Ectodermal cell (in vitro differentiated cells): ENCODE results near the gene EEIG2.
"Not testable (repeated sequence)": the region's sequence is repeated elsewhere in the genome, so short reads cannot be mapped to it uniquely, and the experiment has no call there.

Source experiments
- H3K27ac ChIP-seq: 2 replicates; pipeline ENCODE4 v1.7.0; 2013; ENCODE audit warnings: mild to moderate bottlenecking, low read depth, low read length; ENCODE audit not compliant: insufficient read depth, poor library complexity, severe bottlenecking
- H3K27me3 ChIP-seq: 2 replicates; pipeline ENCODE4 v1.7.0; 2013; ENCODE audit warnings: mild to moderate bottlenecking, low read length; ENCODE audit not compliant: insufficient read depth, control insufficient read depth, poor library complexity, severe bottlenecking
- H3K36me3 ChIP-seq: one replicate; pipeline ENCODE4 v1.7.0; 2013; ENCODE audit warnings: low read length; ENCODE audit not compliant: control insufficient read depth, insufficient read depth
- H3K4me1 ChIP-seq: one replicate; pipeline ENCODE4 v1.7.0; 2013; ENCODE audit warnings: low read length; ENCODE audit not compliant: control insufficient read depth, insufficient read depth
- H3K4me3 ChIP-seq: 2 replicates; pipeline ENCODE4 v1.7.0; 2013; ENCODE audit warnings: low read depth, low read length, control low read depth; ENCODE audit not compliant: insufficient read depth
- H3K9me3 ChIP-seq: 2 replicates; pipeline ENCODE4 v1.7.0; 2013; ENCODE audit warnings: mild to moderate bottlenecking, low read length, moderate library complexity; ENCODE audit not compliant: control insufficient read depth
- WGBS, 2 experiments: methylation state at CpG; one replicate each; pipeline ENCODE4 v1.1.7; 2013; ENCODE audit warnings: missing lambda C conversion rate in 2 of 2; 5-methylcytosine and 5-hydroxymethylcytosine counted together

Gene EEIG2

GRCh38 chr1:108540977-108541376, 18.9 kb upstream of the EEIG2 start:
- Histone ChIP-seq H3K36me3 (no peaks in the 10 kb centered on the region), H3K4me3 (no peak overlapping the region), H3K4me1 (no peaks in the 10 kb centered on the region), H3K27me3 (no peaks in the 10 kb centered on the region), H3K27ac (no peak overlapping the region), H3K9me3 (no peaks in the 10 kb centered on the region)
- WGBS, 2 experiments, result 87 to 93% methylated on average over 1 of the region's 1 CpG

- Histone ChIP-seq H3K27ac (no peak overlapping the region), H3K4me3 (no peak overlapping the region), H3K36me3 (no peaks in the 10 kb centered on the region), H3K9me3 (no peaks in the 10 kb centered on the region), H3K27me3 (no peaks in the 10 kb centered on the region), H3K4me1 (no peaks in the 10 kb centered on the region)
- 92 to 100% methylated on average over 2 of the region's 2 CpGs for WGBS, 2 experiments
Observed at GRCh38 chr1:108541861-108542260, 18.0 kb upstream of the EEIG2 start.

- 81 to 100% methylated on average over 2 to 3 of the region's 4 CpGs for WGBS, 2 experiments
- not testable (repeated sequence) for H3K9me3 ChIP-seq, H3K27ac ChIP-seq, H3K36me3 ChIP-seq, H3K27me3 ChIP-seq, H3K4me1 ChIP-seq, H3K4me3 ChIP-seq
Observed at GRCh38 chr1:108547493-108547892, 12.4 kb upstream of the EEIG2 start.

GRCh38 chr1:108551137-108551862, 8.6 kb upstream of the EEIG2 start:
- Histone ChIP-seq H3K36me3 (no peaks in the 10 kb centered on the region), H3K27ac (no peak overlapping the region), H3K9me3 (no peaks in the 10 kb centered on the region), H3K27me3 (no peaks in the 10 kb centered on the region), H3K4me3 (no peak overlapping the region), H3K4me1 (no peaks in the 10 kb centered on the region)
- 88 to 100% methylated on average over 1 to 2 of the region's 2 CpGs for WGBS, 2 experiments

- Histone ChIP-seq H3K36me3 (no peaks in the 10 kb centered on the region), H3K27me3 (no peaks in the 10 kb centered on the region), H3K27ac (no peak overlapping the region), H3K4me1 (no peaks in the 10 kb centered on the region), H3K9me3 (no peaks in the 10 kb centered on the region), H3K4me3 (no peak overlapping the region)
- WGBS, 2 experiments, result 91 to 93% methylated on average over 4 of the region's 4 CpGs
Observed at GRCh38 chr1:108553905-108554304, 6.0 kb upstream of the EEIG2 start.

- H3K36me3 ChIP-seq, result no peaks in the 10 kb centered on the region
- 91 to 95% methylated on average over 4 of the region's 4 CpGs for WGBS, 2 experiments
- no peak overlapping the region for H3K4me3 ChIP-seq
- no peaks in the 10 kb centered on the region for H3K27me3 ChIP-seq
- no peak overlapping the region for H3K27ac ChIP-seq
- no peaks in the 10 kb centered on the region for H3K9me3 ChIP-seq
- no peaks in the 10 kb centered on the region for H3K4me1 ChIP-seq
Observed at GRCh38 chr1:108554682-108555427, 5.0 kb upstream of the EEIG2 start.

GRCh38 chr1:108556066-108556465, 3.8 kb upstream of the EEIG2 start:
- Histone ChIP-seq H3K9me3 (no peaks in the 10 kb centered on the region), H3K36me3 (no peaks in the 10 kb centered on the region), H3K4me1 (no peaks in the 10 kb centered on the region), H3K4me3 (no peak overlapping the region), H3K27ac (no peak overlapping the region), H3K27me3 (peaks cover 8% of the 10 kb centered on the region)

GRCh38 chr1:108556499-108556898, 3.4 kb upstream of the EEIG2 start:
- no peak overlapping the region for H3K27ac ChIP-seq
- no peaks in the 10 kb centered on the region for H3K9me3 ChIP-seq
- peaks cover 9% of the 10 kb centered on the region for H3K27me3 ChIP-seq
- 91% methylated on average over 4 of the region's 4 CpGs for WGBS, 2 experiments
- H3K4me1 ChIP-seq, result no peaks in the 10 kb centered on the region
- H3K4me3 ChIP-seq, result no peak overlapping the region
- H3K36me3 ChIP-seq, result no peaks in the 10 kb centered on the region

GRCh38 chr1:108557296-108557695, 2.6 kb upstream of the EEIG2 start:
- H3K36me3 ChIP-seq, result no peaks in the 10 kb centered on the region

GRCh38 chr1:108560189-108560873, 431 bp downstream of the EEIG2 start:
- Histone ChIP-seq H3K27me3 (peaks cover 9% of the 10 kb centered on the region), H3K36me3 (no peaks in the 10 kb centered on the region), H3K4me3 (peak overlapping the region; percentile 44), H3K27ac (no peak overlapping the region), H3K4me1 (no peaks in the 10 kb centered on the region), H3K9me3 (no peaks in the 10 kb centered on the region)
- 1% methylated on average over 59 of the region's 59 CpGs for WGBS, 2 experiments

More at GRCh38 chr1:108557296-108557695, 2.6 kb upstream of the EEIG2 start:
- H3K27me3 ChIP-seq, result peaks cover 9% of the 10 kb centered on the region
- H3K27ac ChIP-seq, result no peak overlapping the region
- no peaks in the 10 kb centered on the region for H3K4me1 ChIP-seq
- H3K9me3 ChIP-seq, result no peaks in the 10 kb centered on the region
- no peak overlapping the region for H3K4me3 ChIP-seq
